HCT116 (cell line): ENCODE data around the gene EGR4. TPM values are rescaled to one million over a fixed set of nuclear protein-coding genes. Genes with fewer than 3 reads are reported as not detected.

Experiments
- ATAC-seq: fragments of 200-7000 bp; cut with Tn5 transposase; 2 replicates; pipeline ENCODE4 v1.9.1; 2020; ENCODE audit warnings: mild to moderate bottlenecking, moderate library complexity
- BruUV-seq: library from RNA; stranded (reverse); fragments of 400-500 nt; replicated peaks from 2 replicates; lab custom pipeline; 2021; lab: Mats Ljungman, UMichigan
- CTCF ChIA-PET: fragments of 300-600 bp; sonication (Branson Sonifier 250); formaldehyde crosslinking; loops from one replicate; lab custom pipeline; 2021; ENCODE audit warnings: antibody characterized with exemption; lab: Charles Lee
- POLR2A ChIA-PET: fragments of 300-600, 350-600 bp; sonication (Branson Sonifier 250); formaldehyde crosslinking; loops from one replicate; lab custom pipeline; 2021; ENCODE audit warnings: antibody characterized with exemption; lab: Charles Lee
- RAD21 ChIA-PET, 2 experiments: fragments of 300-600 bp; sonication (Branson Sonifier 250); formaldehyde crosslinking; loops; one replicate each; lab custom pipeline; 2023; ENCODE audit warnings: low total read pairs in 2 of 2; ENCODE audit not compliant: uncharacterized antibody in 2 of 2, unreplicated experiment in 2 of 2, low non-redundant PET in 1 of 2; lab: Charles Lee
- DNase-seq: peaks from one replicate; pipeline ENCODE4 v3.0.0-alpha.2; 2010; ENCODE audit warnings: low read depth, low spot score
- H2AFZ ChIP-seq: fragments of 200-600 bp; shearing (Covaris generic), sonication (generic); 2 replicates; pipeline ENCODE4 v1.6.1; 2017; ENCODE audit warnings: low read depth, mixed run types, mixed read lengths, antibody characterized with exemption, low read length; ENCODE audit not compliant: poor library complexity, severe bottlenecking
- H3K27ac ChIP-seq: 2 replicates; pipeline ENCODE4 v1.5.1; 2012; ENCODE audit warnings: low read depth, low read length
- H3K27me3 ChIP-seq: fragments of 200-600 bp; sonication (generic); 2 replicates; pipeline ENCODE4 v1.6.1; 2016; ENCODE audit warnings: mixed run types, low read length, mixed read lengths; ENCODE audit not compliant: insufficient read depth
- H3K36me3 ChIP-seq, 2 experiments: fragments of 200-500 bp in 1 of 2; fragments of 200-600 bp in 1 of 2; sonication (Bioruptor generic) in 1 of 2; sonication (generic) in 1 of 2; 2 replicates each; pipeline versions ENCODE4 v1.5.1 to v1.6.1; 2014 to 2016; ENCODE audit warnings: low read length in 2 of 2, inconsistent platforms in 1 of 2, mixed read lengths in 1 of 2, mixed run types in 1 of 2; ENCODE audit not compliant: insufficient read depth in 2 of 2, control insufficient read depth in 1 of 2
- H3K4me1 ChIP-seq, 2 experiments: fragments of 200-600 bp in 1 of 2; sonication (generic) in 1 of 2; 2 replicates each; pipeline versions ENCODE4 v1.5.1 to v1.6.1; 2012 to 2017; ENCODE audit warnings: low read length in 2 of 2, inconsistent platforms in 1 of 2, mild to moderate bottlenecking in 1 of 2, mixed read lengths in 1 of 2, mixed run types in 1 of 2, moderate library complexity in 1 of 2; ENCODE audit not compliant: insufficient read depth in 2 of 2, control insufficient read depth in 1 of 2
- H3K4me2 ChIP-seq: fragments of 200-600 bp; sonication (generic); 2 replicates; pipeline ENCODE4 v1.6.1; 2017; ENCODE audit warnings: mixed run types, low read length, mixed read lengths
- H3K4me3 ChIP-seq, 2 experiments: fragments of 200-600 bp in 1 of 2; sonication (generic) in 1 of 2; replicated peaks in 1 of 2; 2 replicates each; pipeline ENCODE4 v1.5.1; 2011 to 2016; ENCODE audit warnings: low read length in 2 of 2, control low read depth in 1 of 2, low read depth in 1 of 2, mild to moderate bottlenecking in 1 of 2, mixed read lengths in 1 of 2, mixed run types in 1 of 2
- H3K79me2 ChIP-seq: fragments of 200-600 bp; sonication (generic); 2 replicates; pipeline ENCODE4 v1.6.1; 2017; ENCODE audit warnings: mild to moderate bottlenecking, mixed run types, low read length, moderate library complexity, mixed read lengths; ENCODE audit not compliant: insufficient read depth
- H3K9ac ChIP-seq: fragments of 200-600 bp; sonication (generic); 2 replicates; pipeline ENCODE4 v1.6.1; 2016; ENCODE audit warnings: low read length, mixed read lengths
- H3K9me2 ChIP-seq: fragments of 200-600 bp; sonication (generic), shearing (Covaris generic); 2 replicates; pipeline ENCODE4 v1.6.1; 2017; ENCODE audit warnings: mixed run types, mild to moderate bottlenecking, moderate library complexity; ENCODE audit not compliant: insufficient read depth
- H3K9me3 ChIP-seq, 2 experiments: fragments of 200-500 bp in 1 of 2; fragments of 200-600 bp in 1 of 2; sonication (Bioruptor generic) in 1 of 2; sonication (generic) in 1 of 2; 2 replicates each; pipeline ENCODE4 v1.6.1; 2014 to 2017; ENCODE audit warnings: low read length in 2 of 2, mixed read lengths in 2 of 2, inconsistent platforms in 1 of 2, low read depth in 1 of 2, mild to moderate bottlenecking in 1 of 2, mixed run types in 1 of 2, moderate library complexity in 1 of 2; ENCODE audit not compliant: control insufficient read depth in 1 of 2, insufficient read depth in 1 of 2
- H4K20me1 ChIP-seq: fragments of 200-600 bp; sonication (generic), shearing (Covaris generic); 2 replicates; pipeline ENCODE4 v1.6.1; 2017; ENCODE audit warnings: mixed run types, mild to moderate bottlenecking, moderate library complexity; ENCODE audit not compliant: insufficient read depth
- ATF3 ChIP-seq: IDR thresholded peaks from 2 replicates; pipeline ENCODE4 v1.6.1; 2012
- CBX3 ChIP-seq: IDR thresholded peaks from 2 replicates; pipeline ENCODE4 v1.6.1; 2012; ENCODE audit warnings: low read depth
- CEBPB ChIP-seq: IDR thresholded peaks from 2 replicates; pipeline ENCODE4 v1.6.1; 2012; ENCODE audit warnings: low read depth
- CTCF ChIP-seq, 3 experiments: fragments of 200-600 bp in 1 of 3; sonication (generic) in 1 of 3; IDR thresholded peaks in 2 of 3; conservative IDR thresholded peaks in 1 of 3; 2 replicates each; pipeline ENCODE4 v1.5.1; 2012 to 2017; ENCODE audit warnings: low read depth in 2 of 3, low read length in 2 of 3, antibody characterized with exemption in 1 of 3, borderline replicate concordance in 1 of 3, control low read depth in 1 of 3, mild to moderate bottlenecking in 1 of 3, mixed read lengths in 1 of 3, mixed run types in 1 of 3, moderate library complexity in 1 of 3; ENCODE audit not compliant: insufficient read depth in 1 of 3
- ELF1 ChIP-seq: IDR thresholded peaks from 2 replicates; pipeline ENCODE4 v1.6.1; 2012; ENCODE audit warnings: low read depth, borderline replicate concordance
- EZH2phosphoT487 ChIP-seq: fragments of 200-600 bp; IDR thresholded peaks from 2 replicates; pipeline ENCODE4 v1.6.1; 2018; ENCODE audit warnings: antibody characterized with exemption, borderline replicate concordance
- FOSL1 ChIP-seq: IDR thresholded peaks from 2 replicates; pipeline ENCODE4 v1.6.1; 2012; ENCODE audit warnings: low read depth
- JUND ChIP-seq: IDR thresholded peaks from 2 replicates; pipeline ENCODE4 v1.6.1; 2012
- MAX ChIP-seq: IDR thresholded peaks from 2 replicates; pipeline ENCODE4 v1.6.1; 2012
- POLR2A ChIP-seq: IDR thresholded peaks from 2 replicates; pipeline ENCODE4 v1.7.0; 2011; ENCODE audit warnings: borderline replicate concordance; ENCODE audit not compliant: insufficient read depth, insufficient read length; ENCODE audit errors: extremely low read depth
- POLR2AphosphoS5 ChIP-seq: IDR thresholded peaks from 2 replicates; pipeline ENCODE4 v1.6.1; 2011; ENCODE audit warnings: mild to moderate bottlenecking, low read depth, low read length, moderate library complexity
- REST ChIP-seq: IDR thresholded peaks from 2 replicates; pipeline ENCODE4 v1.6.1; 2012; ENCODE audit warnings: low read depth
- SRF ChIP-seq: IDR thresholded peaks from 2 replicates; pipeline ENCODE4 v1.6.1; 2012; ENCODE audit warnings: low read depth
- TCF7L2 ChIP-seq: IDR thresholded peaks from 2 replicates; pipeline ENCODE4 v1.7.0; 2011; ENCODE audit warnings: borderline replicate concordance, inconsistent platforms; ENCODE audit not compliant: insufficient read depth, insufficient read length; ENCODE audit errors: extremely low read depth
- YY1 ChIP-seq: IDR thresholded peaks from 2 replicates; pipeline ENCODE4 v1.6.1; 2011; ENCODE audit warnings: low read length, low read depth, moderate library complexity, mild to moderate bottlenecking; ENCODE audit not compliant: insufficient replicate concordance; ENCODE audit errors: extremely low read depth
- ZFX ChIP-seq: fragments of 450-650 bp; IDR thresholded peaks from 2 replicates; pipeline ENCODE4 v1.6.1; 2017
- ZNF274 ChIP-seq: fragments of 200-500 bp; sonication (Bioruptor generic); IDR thresholded peaks from 2 replicates; pipeline ENCODE4 v1.6.1; 2014; ENCODE audit warnings: mild to moderate bottlenecking, low read depth, low read length, inconsistent platforms
- intact Hi-C: fragments of 100-400 bp; cut with micrococcal nuclease; formaldehyde crosslinking; loops from 2 replicates; pipeline ENCODE4 v1.10.0; 2022
- total RNA-seq: library from RNA; stranded (reverse); gene quantifications from one replicate; pipeline ENCODE4 v1.2.1, GENCODE V29; 2021; ENCODE audit not compliant: unreplicated experiment

Gene EGR4
- total RNA-seq, 1 experiment from 2014 or later, result 0.37 TPM

GRCh38 chr2:73258913-73259215 is 34.5 kb downstream of the EGR4 start:
- no peak for TF ChIP-seq MAX
- TF ChIP-seq ELF1, result no peak
- TF ChIP-seq SRF, result no peak
- TF ChIP-seq CEBPB, result no peak
- TF ChIP-seq CBX3, result no peak
- no peak for TF ChIP-seq TCF7L2
- no peak for TF ChIP-seq POLR2A
- no peak for TF ChIP-seq FOSL1
- TF ChIP-seq POLR2AphosphoS5, result no peak
- no peak for TF ChIP-seq EZH2phosphoT487
- TF ChIP-seq ATF3, result no peak
- no peak for TF ChIP-seq YY1
- no peak for TF ChIP-seq CTCF (IDR thresholded peaks at IDR 0.05 in 2 of 3, conservative IDR thresholded peaks at IDR 0.05 in 1 of 3; ENCODE audit: borderline replicate concordance in 1 of 3, insufficient read depth in 1 of 3, low read depth in 2 of 3, low read length in 2 of 3)
- TF ChIP-seq ZFX, result no peak
- TF ChIP-seq REST, result no peak
- TF ChIP-seq JUND, result no peak
- TF ChIP-seq ZNF274, result no peak
- Histone ChIP-seq H3K9me2 (no peaks in the 10 kb centered on the region), H4K20me1 (no peaks in the 10 kb centered on the region), H3K27me3 (no peaks in the 10 kb centered on the region), H3K4me3 (no peak overlapping the region), H3K27ac (no peak overlapping the region), H3K9ac (no peak overlapping the region), H3K9me3 (no peaks in the 10 kb centered on the region), H3K36me3 (peaks cover 12 to 15% of the 10 kb centered on the region in 2 experiments; a peak in 3 of 4 replicates), H3K4me2 (no peak overlapping the region), H3K79me2 (no peaks in the 10 kb centered on the region), H2AFZ (no peak overlapping the region), H3K4me1 (no peaks in the 10 kb centered on the region)
- ChIA-PET RAD21 (no interaction called here), CTCF (no interaction called here), POLR2A (no interaction called here)
- ATAC-seq, result no peak
- DNase-seq, result no peak
- intact Hi-C loops, result no loop called here
- BruUV-seq, result no TSS peak
